Suppressor macrophage treated with lipopolysaccharide for 1 hour (primary cell): ENCODE results near the gene SMARCC1.

ENCODE experiments used
- DNase-seq, 3 donors: peaks; one replicate each; pipeline ENCODE4 v3.0.0-alpha.2; 2020 to 2022

Gene SMARCC1

GRCh38 chr3:47629770-47630169 is 151.9 kb downstream of the SMARCC1 start:
- no peak for DNase-seq

DNA sequence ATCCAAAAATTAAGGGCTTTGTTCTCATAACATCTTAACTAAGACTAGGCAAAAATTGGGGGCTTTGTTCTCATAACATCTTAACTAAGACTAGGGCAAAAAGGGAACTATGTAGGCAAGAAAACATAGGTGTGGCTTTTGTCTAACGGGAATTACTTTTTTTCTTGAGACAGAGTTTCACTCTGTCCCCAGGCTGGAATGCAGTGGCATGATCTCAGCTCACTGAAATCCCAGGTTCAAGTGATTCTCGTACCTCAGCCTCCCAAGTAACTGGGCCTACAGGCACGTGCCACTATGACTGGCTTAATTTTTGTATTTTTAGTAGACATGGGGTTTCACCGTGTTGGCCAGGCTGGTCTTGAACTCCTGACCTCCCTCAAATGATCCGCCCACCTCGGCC is 153.3 kb downstream of the SMARCC1 start:
- DNase-seq, result no peak

GRCh38 chr3:47622671-47623461 is 158.8 kb downstream of the SMARCC1 start:
- DNase-seq, result no peak

GRCh38 chr3:47617086-47618010 is 164.3 kb downstream of the SMARCC1 start:
- DNase-seq, result no peak

GRCh38 chr3:47614788-47615187 is 166.9 kb downstream of the SMARCC1 start:
- DNase-seq, result no peak

DNA sequence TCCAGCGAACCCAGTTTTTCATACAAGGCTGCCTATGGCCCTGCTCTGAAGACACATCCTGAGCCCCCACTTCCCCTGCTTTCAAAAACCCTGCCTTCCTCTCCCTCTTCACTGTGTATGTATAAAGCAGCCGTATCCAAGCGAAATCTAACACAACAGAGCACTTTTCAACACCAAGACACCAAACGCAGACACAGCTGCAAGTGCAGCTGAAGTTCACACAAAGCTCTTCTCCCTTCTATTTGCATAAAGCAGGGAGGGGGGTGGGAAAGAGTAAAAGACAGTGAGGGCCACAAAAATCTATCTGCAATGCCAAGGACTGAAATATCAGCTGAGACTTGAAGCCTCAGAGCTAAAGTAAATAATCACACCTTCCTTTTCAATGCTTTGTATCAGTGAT is 168.0 kb downstream of the SMARCC1 start:
- DNase-seq, result no peak

DNA sequence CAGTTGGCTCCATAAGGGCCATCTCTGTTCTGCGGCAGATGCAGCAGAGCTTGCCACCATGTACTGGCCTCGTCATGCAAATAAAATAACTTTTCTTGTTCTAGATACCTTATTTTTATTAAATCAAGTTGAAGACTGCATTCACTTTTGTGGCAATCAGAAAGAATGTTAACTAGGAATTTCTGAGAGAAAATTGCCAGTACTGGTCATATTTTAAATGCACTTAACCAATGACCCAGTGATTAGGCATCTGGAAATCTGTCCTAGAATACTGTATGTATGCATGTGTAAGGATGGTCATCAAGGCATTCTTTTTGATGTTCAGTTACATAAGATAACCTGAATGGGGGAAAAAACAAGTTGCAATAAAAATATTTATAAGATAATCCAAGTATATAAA is 168.8 kb downstream of the SMARCC1 start:
- DNase-seq, result no peak

- DNase-seq, result no peak
Observed at GRCh38 chr3:47612178-47612577, 169.5 kb downstream of the SMARCC1 start.

- DNase-seq, result no peak
Observed at GRCh38 chr3:47611576-47611975, 170.1 kb downstream of the SMARCC1 start.

DNA sequence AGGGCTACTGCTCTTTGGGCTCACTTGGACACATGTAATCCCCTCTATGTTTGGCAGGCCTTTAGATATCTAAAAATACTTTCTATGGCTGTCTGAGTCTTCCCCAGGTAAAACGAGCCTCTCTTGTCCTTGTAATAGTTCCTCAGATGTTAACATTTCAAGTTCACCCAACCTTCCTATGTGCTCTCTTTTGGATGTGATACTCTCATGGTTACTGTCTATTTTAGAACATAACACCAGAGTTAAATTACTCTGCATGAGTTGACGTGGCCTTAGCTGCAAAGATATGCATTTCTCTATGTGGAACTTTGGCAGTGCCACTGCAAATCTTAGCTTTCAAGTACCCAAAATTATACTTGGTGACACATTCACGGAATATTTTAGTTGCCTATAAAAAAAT is 171.1 kb downstream of the SMARCC1 start:
- no peak for DNase-seq

- no peak for DNase-seq
Observed at GRCh38 chr3:47607335-47607734, 174.4 kb downstream of the SMARCC1 start.

DNA sequence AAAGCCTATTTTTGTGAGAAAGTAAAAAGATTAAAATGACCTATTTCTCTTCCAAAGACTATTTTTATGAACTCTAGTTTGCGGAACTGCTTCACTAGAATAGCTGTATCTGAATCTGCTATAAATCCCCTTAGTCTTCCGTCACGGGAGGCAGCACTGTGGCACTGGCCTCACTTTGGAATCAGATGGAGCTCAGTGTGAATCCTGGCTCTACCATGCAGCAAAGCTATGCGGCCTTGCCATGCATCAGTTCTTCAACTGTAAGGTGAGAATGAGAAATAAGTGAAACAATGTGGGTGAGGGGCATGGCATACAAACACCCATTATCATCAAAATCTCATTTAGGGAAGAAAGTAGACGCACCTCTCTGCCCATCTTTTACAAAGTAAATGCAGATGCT is 175.5 kb downstream of the SMARCC1 start:
- no peak for DNase-seq

- DNase-seq, result no peak
Observed at GRCh38 chr3:47605652-47606051, 176.0 kb downstream of the SMARCC1 start.

DNA sequence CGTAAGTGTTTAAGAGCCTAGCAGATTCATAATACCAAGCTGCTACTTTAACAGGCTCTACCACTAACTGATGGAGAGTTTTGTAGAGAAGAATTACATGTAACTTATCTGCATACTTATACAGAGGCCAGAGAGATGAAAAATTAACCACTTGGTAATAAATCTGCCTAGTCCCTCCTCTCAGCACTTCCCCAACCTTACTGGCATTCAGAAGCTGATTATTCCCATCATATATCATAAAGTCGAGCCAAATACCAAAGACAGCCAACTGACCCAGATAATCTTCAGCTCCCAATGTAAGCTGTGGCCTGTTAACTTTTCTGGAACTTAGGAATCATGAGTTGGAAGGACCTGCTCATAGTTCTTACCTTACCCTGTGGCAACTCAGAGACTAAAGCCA is 177.5 kb downstream of the SMARCC1 start:
- no peak for DNase-seq

DNA sequence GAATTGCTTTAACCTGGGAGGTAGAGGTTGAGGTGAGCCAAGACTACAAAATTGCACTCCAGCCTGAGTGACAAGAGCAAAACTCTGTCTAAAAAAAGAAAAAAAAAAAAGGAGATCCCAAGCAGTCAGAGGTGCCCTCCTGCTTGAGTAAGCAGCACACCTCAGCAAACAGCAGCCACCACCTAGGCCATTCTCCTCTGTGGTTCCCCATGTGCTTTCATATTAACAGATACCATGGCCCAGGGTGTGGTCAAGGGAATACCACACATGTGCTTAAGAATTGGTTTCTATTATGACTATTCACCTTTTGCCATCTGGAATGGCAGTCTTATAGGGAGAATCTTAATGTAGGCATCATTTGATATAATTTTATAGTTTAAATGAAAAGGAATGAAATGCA is 178.4 kb downstream of the SMARCC1 start:
- DNase-seq, result no peak

- peak; percentile 42 to 49 (median 42) for DNase-seq
Observed at GRCh38 chr3:47601281-47601680, 180.4 kb downstream of the SMARCC1 start.

- DNase-seq, result no peak
Observed at GRCh38 chr3:47594792-47595191, 186.9 kb downstream of the SMARCC1 start.

- no peak for DNase-seq
Observed at GRCh38 chr3:47592066-47592795, 189.5 kb downstream of the SMARCC1 start.

DNA sequence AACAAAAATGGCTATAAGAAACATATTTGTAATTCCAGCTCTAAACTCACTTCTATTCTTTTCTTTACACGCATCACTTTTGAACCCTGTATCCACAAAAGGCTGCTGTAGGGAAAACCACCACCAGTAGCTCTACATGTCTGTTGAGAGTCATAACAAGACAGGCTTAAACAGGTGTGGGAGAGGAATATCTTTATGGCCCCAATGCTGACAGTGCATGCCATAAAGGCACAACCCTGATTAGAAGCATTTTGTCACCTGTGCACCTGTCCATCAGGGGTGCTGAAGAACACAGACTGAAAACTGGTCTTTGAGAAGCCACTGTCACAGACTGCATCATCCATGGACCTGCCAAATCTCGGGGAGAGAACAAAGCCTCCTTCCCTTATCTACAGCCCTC is 191.5 kb downstream of the SMARCC1 start:
- DNase-seq, result no peak

- peak in 1 of 3 donors; percentile 5 for DNase-seq
Observed at GRCh38 chr3:47588587-47588986, 193.1 kb downstream of the SMARCC1 start.

DNA sequence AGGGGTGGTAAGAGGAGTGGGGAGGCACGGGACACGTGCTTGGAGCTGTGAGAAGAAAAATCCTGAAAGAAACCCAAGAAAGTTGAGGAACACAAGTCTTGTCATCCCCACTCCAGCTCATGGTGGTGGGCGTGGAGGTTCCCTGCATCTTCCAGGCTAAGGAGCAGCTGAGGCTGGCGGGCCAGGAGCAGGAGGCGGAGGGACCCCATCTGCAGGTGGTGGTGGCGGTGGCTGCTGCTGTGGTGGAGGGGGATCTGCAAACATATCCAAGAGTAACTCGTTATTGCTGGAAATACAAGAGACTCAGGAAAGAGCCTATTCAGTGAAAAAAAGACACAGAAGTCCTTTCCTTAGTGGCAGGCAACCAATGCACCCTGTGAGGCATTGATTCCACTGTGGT is 193.6 kb downstream of the SMARCC1 start:
- no peak for DNase-seq

GRCh38 chr3:47586746-47587145 is 194.9 kb downstream of the SMARCC1 start:
- no peak for DNase-seq

GRCh38 chr3:47583320-47584075 is 198.2 kb downstream of the SMARCC1 start:
- no peak for DNase-seq
